ENCODE measurements around the gene CHST3.

DNA sequence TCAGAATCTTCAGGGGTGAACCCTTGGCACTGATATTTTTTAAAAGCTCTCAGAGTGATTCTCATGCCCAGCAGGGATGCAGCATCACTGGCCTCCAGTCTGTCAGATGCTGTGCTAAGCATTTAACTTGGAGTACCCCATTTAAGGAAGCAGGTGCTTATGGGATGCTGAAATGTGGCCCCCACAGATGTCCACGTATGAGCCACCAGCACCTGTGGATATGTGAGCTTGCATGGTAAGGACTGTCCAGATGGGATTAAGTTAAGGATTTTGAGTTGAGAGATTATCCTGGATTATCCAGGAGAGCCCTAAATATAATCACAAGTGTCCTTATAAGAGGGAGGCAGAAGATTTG is 17.7 kb downstream of the CHST3 start:
- TF ChIP-seq MXI1 (conservative IDR thresholded peaks at IDR 0.05; ENCODE audit: poor library complexity, severe bottlenecking): no peak
- TF ChIP-seq, protein P1, sequence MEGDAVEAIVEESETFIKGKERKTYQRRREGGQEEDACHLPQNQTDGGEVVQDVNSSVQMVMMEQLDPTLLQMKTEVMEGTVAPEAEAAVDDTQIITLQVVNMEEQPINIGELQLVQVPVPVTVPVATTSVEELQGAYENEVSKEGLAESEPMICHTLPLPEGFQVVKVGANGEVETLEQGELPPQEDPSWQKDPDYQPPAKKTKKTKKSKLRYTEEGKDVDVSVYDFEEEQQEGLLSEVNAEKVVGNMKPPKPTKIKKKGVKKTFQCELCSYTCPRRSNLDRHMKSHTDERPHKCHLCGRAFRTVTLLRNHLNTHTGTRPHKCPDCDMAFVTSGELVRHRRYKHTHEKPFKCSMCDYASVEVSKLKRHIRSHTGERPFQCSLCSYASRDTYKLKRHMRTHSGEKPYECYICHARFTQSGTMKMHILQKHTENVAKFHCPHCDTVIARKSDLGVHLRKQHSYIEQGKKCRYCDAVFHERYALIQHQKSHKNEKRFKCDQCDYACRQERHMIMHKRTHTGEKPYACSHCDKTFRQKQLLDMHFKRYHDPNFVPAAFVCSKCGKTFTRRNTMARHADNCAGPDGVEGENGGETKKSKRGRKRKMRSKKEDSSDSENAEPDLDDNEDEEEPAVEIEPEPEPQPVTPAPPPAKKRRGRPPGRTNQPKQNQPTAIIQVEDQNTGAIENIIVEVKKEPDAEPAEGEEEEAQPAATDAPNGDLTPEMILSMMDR (IDR thresholded peaks at IDR 0.05; ENCODE audit: poor library complexity, severe bottlenecking): no peak
- TF ChIP-seq EZH2 (IDR thresholded peaks at IDR 0.05; ENCODE audit: borderline replicate concordance, insufficient read depth, low read length, poor library complexity, severe bottlenecking): no peak
